Natural killer cell (primary cell): ENCODE measurements around the gene TANGO6. TPM values are rescaled to one million over a fixed set of nuclear protein-coding genes. Genes with fewer than 3 reads are reported as not detected.
"Not testable (repeated sequence)": the region's sequence is repeated elsewhere in the genome, so short reads cannot be mapped to it uniquely, and the experiment has no call there.

Source experiments
- ATAC-seq, 3 donors: fragments of 150-1000 bp in 2 of 3; fragments of 200-7000 bp in 1 of 3; cut with Tn5 transposase; 1 replicate in 1 of 3; 2 replicates in 2 of 3; pipeline ENCODE4 v1.10.0; 2021; ENCODE audit warnings: mild to moderate bottlenecking in 2 of 3, moderate library complexity in 2 of 3
- DNase-seq, 2 donors: peaks; one replicate each; pipeline versions ENCODE4 v3.0.0 to v3.0.0-alpha.2; 2013 to 2021; ENCODE audit warnings: mixed read lengths in 1 of 2
- H3K27ac ChIP-seq: one replicate; pipeline ENCODE4 v1.5.1; 2013; ENCODE audit warnings: mild to moderate bottlenecking, low read length
- H3K27me3 ChIP-seq: one replicate; pipeline ENCODE4 v1.6.1; 2013; ENCODE audit warnings: low read length; ENCODE audit not compliant: control insufficient read depth, insufficient read depth
- H3K36me3 ChIP-seq: one replicate; pipeline ENCODE4 v1.6.1; 2013; ENCODE audit warnings: low read length; ENCODE audit not compliant: control insufficient read depth, insufficient read depth
- H3K4me1 ChIP-seq: one replicate; pipeline ENCODE4 v1.6.1; 2013; ENCODE audit warnings: low read length; ENCODE audit not compliant: control insufficient read depth, insufficient read depth
- H3K4me3 ChIP-seq: one replicate; pipeline ENCODE4 v1.5.1; 2013; ENCODE audit warnings: low read length
- H3K9me3 ChIP-seq: one replicate; pipeline ENCODE4 v1.6.1; 2013; ENCODE audit warnings: low read length; ENCODE audit not compliant: control insufficient read depth, insufficient read depth
- H3K27ac Mint-ChIP-seq, 2 donors: one replicate each; pipeline ENCODE4 v1.8.0; 2022; ENCODE audit warnings: mild to moderate bottlenecking in 2 of 2, mixed read lengths in 2 of 2, moderate library complexity in 1 of 2
- H3K27me3 Mint-ChIP-seq, 2 donors: one replicate each; pipeline ENCODE4 v1.8.0; 2022; ENCODE audit warnings: low read depth in 2 of 2, mixed read lengths in 2 of 2
- H3K36me3 Mint-ChIP-seq: one replicate; pipeline ENCODE4 v1.8.0; 2022; ENCODE audit warnings: mixed read lengths
- H3K4me1 Mint-ChIP-seq, 2 donors: one replicate each; pipeline ENCODE4 v1.8.0; 2022; ENCODE audit warnings: mixed read lengths in 2 of 2
- H3K4me3 Mint-ChIP-seq: one replicate; pipeline ENCODE4 v1.8.0; 2022; ENCODE audit warnings: mild to moderate bottlenecking, moderate library complexity, mixed read lengths
- H3K9me3 Mint-ChIP-seq, 2 donors: one replicate each; pipeline ENCODE4 v1.8.0; 2022; ENCODE audit warnings: mixed read lengths in 2 of 2
- CTCF ChIP-seq: fragments of 200-600 bp; IDR thresholded peaks from one replicate; pipeline ENCODE4 v1.8.0; 2022; ENCODE audit warnings: antibody characterized with exemption
- WGBS: methylation state at CpG from one replicate; pipeline ENCODE4 v1.1.7; 2013; ENCODE audit warnings: missing lambda C conversion rate; ENCODE audit not compliant: insufficient coverage; 5-methylcytosine and 5-hydroxymethylcytosine counted together
- intact Hi-C: fragments of 100-400 bp; cut with micrococcal nuclease; formaldehyde crosslinking; loops from one replicate; pipeline ENCODE4 v1.14.2; 2022
- total RNA-seq, 4 donors: library from RNA; stranded (reverse); fragments of 120-200 nt in 1 of 4; gene quantifications; one replicate each; pipeline versions ENCODE4 v1.2.3 to v1.2.4, GENCODE V29; 2013 to 2022

The TANGO6 gene
- total RNA-seq, 3 donors from 2014 or later (not counting 1 experiment from before 2014, with no cell fraction given): 21.2 to 27.3 (median 23.9) TPM

DNA sequence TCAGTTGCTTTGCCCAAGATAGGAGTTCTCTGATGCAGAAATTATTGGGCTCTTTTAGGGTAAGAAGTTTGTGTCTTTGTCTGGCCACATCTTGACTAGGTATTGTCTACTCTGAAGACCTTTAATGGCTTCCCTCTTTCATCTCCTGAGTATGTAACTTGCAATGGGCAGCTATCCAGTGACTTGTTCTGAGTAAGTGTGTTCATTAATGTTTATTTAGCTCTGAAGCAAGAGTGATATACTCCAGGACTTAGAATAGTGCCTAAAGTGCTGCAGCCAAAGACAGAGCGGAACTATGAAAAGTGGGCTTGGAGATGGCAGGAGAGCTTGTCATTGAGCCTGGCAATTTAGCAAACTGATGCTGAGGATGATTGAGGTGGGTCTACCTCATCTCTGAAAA is 8.8 kb upstream of the TANGO6 start:
- Mint-ChIP-seq H3K4me3 (no peak overlapping the region), H3K27ac (no peak overlapping the region), H3K4me1 (no peaks in the 10 kb centered on the region), H3K9me3 (no peaks in the 10 kb centered on the region), H3K36me3 (no peaks in the 10 kb centered on the region), H3K27me3 (peaks cover 6 to 15% of the 10 kb centered on the region in 2 donors)
- 100% methylated on average over 1 of the region's 1 CpG for WGBS
- intact Hi-C loops: no loop called here
- Histone ChIP-seq H3K4me3 (no peak overlapping the region), H3K27me3 (no peaks in the 10 kb centered on the region), H3K9me3 (no peaks in the 10 kb centered on the region), H3K4me1 (no peaks in the 10 kb centered on the region), H3K36me3 (no peaks in the 10 kb centered on the region), H3K27ac (no peak overlapping the region)
- TF ChIP-seq CTCF: no peak
- ATAC-seq: no peak
- no peak for DNase-seq

DNA sequence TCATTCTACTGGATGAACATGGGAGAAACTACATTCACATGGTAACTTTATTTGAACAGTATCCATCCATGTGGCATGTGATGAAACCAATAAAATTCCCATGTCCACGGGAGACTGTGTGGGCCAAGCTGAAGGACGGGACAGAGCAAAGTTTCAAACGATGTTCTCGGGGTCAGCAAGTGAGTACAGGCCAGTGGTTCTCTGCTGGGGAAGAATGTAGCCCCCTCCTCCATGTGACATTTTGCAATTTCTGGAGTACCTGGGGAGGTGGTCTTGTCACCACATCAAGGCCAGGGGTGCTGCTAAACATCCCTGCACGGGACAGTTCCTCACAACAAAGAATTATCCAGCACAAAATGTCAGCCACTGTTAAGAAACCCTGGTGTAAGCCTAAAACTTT is 7.4 kb upstream of the TANGO6 start:
- Histone ChIP-seq H3K27me3 (no peaks in the 10 kb centered on the region), H3K9me3 (no peaks in the 10 kb centered on the region), H3K4me3 (no peak overlapping the region), H3K36me3 (no peaks in the 10 kb centered on the region), H3K4me1 (no peaks in the 10 kb centered on the region), H3K27ac (no peak overlapping the region)
- intact Hi-C loops: no loop called here
- DNase-seq (no peak), ATAC-seq (no peak)
- H3K4me1 Mint-ChIP-seq: no peaks in the 10 kb centered on the region
- no peak overlapping the region for H3K4me3 Mint-ChIP-seq
- H3K27ac Mint-ChIP-seq: no peak overlapping the region
- WGBS: 89% methylated on average over 4 of the region's 5 CpGs
- H3K36me3 Mint-ChIP-seq: no peaks in the 10 kb centered on the region
- H3K27me3 Mint-ChIP-seq: peaks cover 2 to 15% of the 10 kb centered on the region in 2 donors
- no peak for TF ChIP-seq CTCF
- no peaks in the 10 kb centered on the region for H3K9me3 Mint-ChIP-seq

- peaks cover 2 to 6% of the 10 kb centered on the region in 2 donors for H3K27me3 Mint-ChIP-seq
- peaks cover 12 to 13% of the 10 kb centered on the region in 2 donors for H3K4me1 Mint-ChIP-seq
- no peaks in the 10 kb centered on the region for H3K9me3 ChIP-seq
- H3K27ac Mint-ChIP-seq: no peak overlapping the region
- no peaks in the 10 kb centered on the region for H3K36me3 ChIP-seq
- TF ChIP-seq CTCF: no peak
- no peak overlapping the region for H3K27ac ChIP-seq
- intact Hi-C loops: no loop called here
- ATAC-seq (no peak), DNase-seq (no peak)
- WGBS: 100% methylated on average over 3 of the region's 4 CpGs
- no peaks in the 10 kb centered on the region for H3K36me3 Mint-ChIP-seq
- H3K4me3 ChIP-seq: no peak overlapping the region
- H3K9me3 Mint-ChIP-seq: no peaks in the 10 kb centered on the region
- peaks cover 12% of the 10 kb centered on the region for H3K4me1 ChIP-seq
- H3K27me3 ChIP-seq: no peaks in the 10 kb centered on the region
- no peak overlapping the region for H3K4me3 Mint-ChIP-seq
Measured at GRCh38 chr16:68839831-68840230, 3.5 kb upstream of the TANGO6 start.

- intact Hi-C loops: loop anchor here (2.0 kb wide), 1 partner anchor 314 kb away; no protein-coding TSS in a partner anchor
- H3K27me3 Mint-ChIP-seq, H3K9me3 ChIP-seq, H3K27me3 ChIP-seq, H3K9me3 Mint-ChIP-seq, H3K36me3 ChIP-seq, H3K27ac ChIP-seq, H3K36me3 Mint-ChIP-seq, DNase-seq: not testable (repeated sequence)
- 64% methylated on average over 23 of the region's 23 CpGs for WGBS
- Histone ChIP-seq H3K4me1 (peaks cover 21% of the 10 kb centered on the region), H3K4me3 (peak overlapping the region; percentile 89)
- Mint-ChIP-seq H3K4me3 (peak overlapping the region; percentile 99), H3K27ac (peak overlapping the region; percentile 69 to 88), H3K4me1 (peaks cover 25 to 26% of the 10 kb centered on the region in 2 donors)
- peak in 1 of 3 donors; percentile 4 for ATAC-seq
Measured at GRCh38 chr16:68842964-68843481, 308 bp upstream of the TANGO6 start.
